Measurements from ENCODE around the gene PRR19. TPM values are rescaled to one million over a fixed set of nuclear protein-coding genes. Genes with fewer than 3 reads are reported as not detected.

PRR19 gene
- total RNA-seq, 1 experiment from 2014 or later = 3.2 TPM

DNA sequence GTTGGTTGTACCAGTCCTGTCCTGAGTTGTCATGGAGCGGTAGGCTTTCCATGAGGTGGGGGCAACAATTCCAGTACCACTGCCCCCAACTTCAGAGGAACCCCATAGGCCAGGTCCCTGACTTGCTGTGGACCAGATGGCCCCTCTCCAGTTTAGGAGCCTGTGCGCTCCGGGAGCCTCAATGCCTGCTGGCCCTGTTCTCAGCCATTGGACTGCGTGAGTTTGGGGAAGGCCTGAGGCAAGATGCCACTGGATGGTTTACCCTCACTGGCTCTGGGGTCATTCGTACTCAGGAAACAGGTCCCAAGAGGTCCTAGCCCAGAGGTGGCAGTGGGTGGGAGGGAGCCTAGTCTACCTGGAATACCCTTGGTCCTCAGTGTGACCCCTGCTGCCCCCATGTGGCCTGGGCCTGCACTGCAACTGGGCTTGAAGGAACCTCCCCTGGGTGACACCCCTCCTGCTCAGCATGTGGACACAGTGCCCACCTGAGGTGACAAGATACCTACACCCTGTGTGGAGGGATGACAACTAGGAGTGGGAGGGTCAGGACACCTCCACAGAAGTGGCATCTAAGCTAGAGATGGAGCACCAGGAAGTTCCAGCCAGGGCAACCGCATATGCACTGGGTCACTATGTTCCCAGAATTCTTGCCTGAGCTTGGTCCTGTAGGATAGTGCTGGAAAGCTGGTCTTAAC is 6.0 kb upstream of the PRR19 start:
- Histone ChIP-seq H3K14ac (ENCODE audit: insufficient read depth, low read length) (no peak overlapping the region), H3K79me2 (ENCODE audit: insufficient read depth, low read length) (no peaks in the 10 kb centered on the region), H2AK5ac (ENCODE audit: insufficient read length, low read length) (no peak overlapping the region), H2BK15ac (ENCODE audit: low read depth, low read length) (no peak overlapping the region), H2BK5ac (ENCODE audit: insufficient read length, low read length) (no peak overlapping the region), H4K8ac (replicated peaks; ENCODE audit: insufficient read length, low read depth, low read length) (no peak overlapping the region), H2AFZ (ENCODE audit: low read length) (no peak overlapping the region), H3K4me1 (ENCODE audit: insufficient read depth, low read length) (no peaks in the 10 kb centered on the region), H2BK20ac (ENCODE audit: low read depth, low read length, poor library complexity, severe bottlenecking) (no peak overlapping the region), H3T11ph (ENCODE audit: low read length) (no peak overlapping the region), H3K4ac (ENCODE audit: low read depth, low read length) (no peak overlapping the region), H4K5ac (ENCODE audit: insufficient read length, low read depth, low read length) (no peak overlapping the region), H4K20me1 (ENCODE audit: control insufficient read depth, insufficient read depth, insufficient read length) (no peaks in the 10 kb centered on the region), H3K9me3 (ENCODE audit: control insufficient read depth, low read depth, low read length) (no peaks in the 10 kb centered on the region), H4K91ac (ENCODE audit: insufficient read length, low read depth, low read length) (no peak overlapping the region), H3K23me2 (ENCODE audit: insufficient read length, low read depth, low read length, poor library complexity, severe bottlenecking) (peaks cover 3% of the 10 kb centered on the region), H3K4me2 (ENCODE audit: insufficient read depth, insufficient read length, low read length) (no peak overlapping the region), H3K27ac (ENCODE audit: insufficient read length, low read depth, low read length) (no peak overlapping the region), H2BK120ac (ENCODE audit: low read depth, low read length, poor library complexity, severe bottlenecking) (no peak overlapping the region), H3K9ac (ENCODE audit: extremely low read depth, insufficient read length, low read length) (no peak overlapping the region), H3K27me3 (ENCODE audit: insufficient read depth, low read length) (no peaks in the 10 kb centered on the region), H3K23ac (ENCODE audit: insufficient read length, low read depth, low read length) (no peak overlapping the region), H3K56ac (ENCODE audit: insufficient read length, low read depth, low read length) (no peak overlapping the region), H3K18ac (ENCODE audit: insufficient read length, low read depth, low read length) (no peak overlapping the region), H2BK12ac (ENCODE audit: insufficient read length, low read depth, low read length) (no peak overlapping the region), H3K79me1 (ENCODE audit: insufficient read depth, low read depth, low read length, poor library complexity, severe bottlenecking) (peaks cover under 1% of the 10 kb centered on the region)
- Mint-ChIP-seq H3K4me3 (no peak overlapping the region), H3K9me3 (no peaks in the 10 kb centered on the region), H3K27me3 (ENCODE audit: low read depth) (no peaks in the 10 kb centered on the region), H3K36me3 (ENCODE audit: insufficient read depth in 1 of 3, low read depth in 3 of 3) (peaks cover 19 to 59% (median 44%) of the 10 kb centered on the region in 3 experiments; a peak in 6 of 7 replicates), H3K4me1 (peaks cover 3 to 30% of the 10 kb centered on the region in 2 experiments), H3K27ac (peak overlapping the region; percentile 33 to 93 (median 64); a peak in 3 of 7 replicates)
- peak; percentile 91 for DNase-seq
- TF ChIP-seq CTCF (conservative IDR thresholded peaks at IDR 0.05) = peak; percentile 88
- no CpG with 5 or more reads among the region's 6 CpGs for whole genome bisulfite sequencing (ENCODE audit: extremely low coverage, insufficient read length, low lambda C conversion rate)
